Mucosa of rectum (tissue), 2 donors: Measurements from ENCODE around the gene CRYBA2.

Source experiments
- H3K27ac ChIP-seq, 2 donors: one replicate each; pipeline ENCODE4 v1.7.0; 2013; ENCODE audit warnings: inconsistent platforms in 2 of 2, low read depth in 2 of 2, low read length in 2 of 2
- H3K27me3 ChIP-seq, 2 donors: one replicate each; pipeline ENCODE4 v1.7.0; 2013; ENCODE audit warnings: low read length in 2 of 2; ENCODE audit not compliant: control insufficient read depth in 2 of 2, insufficient read depth in 2 of 2
- H3K36me3 ChIP-seq, 2 donors: one replicate each; pipeline ENCODE4 v1.7.0; 2013; ENCODE audit warnings: low read length in 2 of 2; ENCODE audit not compliant: control insufficient read depth in 2 of 2, insufficient read depth in 2 of 2
- H3K4me1 ChIP-seq, 2 donors: one replicate each; pipeline ENCODE4 v1.7.0; 2013; ENCODE audit warnings: low read length in 2 of 2, mild to moderate bottlenecking in 1 of 2; ENCODE audit not compliant: control insufficient read depth in 2 of 2, insufficient read depth in 2 of 2
- H3K4me3 ChIP-seq, 2 donors: one replicate each; pipeline ENCODE4 v1.7.0; 2013; ENCODE audit warnings: low read length in 2 of 2
- H3K9ac ChIP-seq, 2 donors: one replicate each; pipeline ENCODE4 v1.7.0; 2013; ENCODE audit warnings: low read length in 2 of 2, low read depth in 1 of 2, mild to moderate bottlenecking in 1 of 2
- H3K9me3 ChIP-seq, 2 donors: one replicate each; pipeline ENCODE4 v1.7.0; 2013; ENCODE audit warnings: low read length in 2 of 2; ENCODE audit not compliant: control insufficient read depth in 2 of 2
- donor health status: healthy.
- donor health status: Normal muscosa, but diverticular disease.

Gene CRYBA2

DNA sequence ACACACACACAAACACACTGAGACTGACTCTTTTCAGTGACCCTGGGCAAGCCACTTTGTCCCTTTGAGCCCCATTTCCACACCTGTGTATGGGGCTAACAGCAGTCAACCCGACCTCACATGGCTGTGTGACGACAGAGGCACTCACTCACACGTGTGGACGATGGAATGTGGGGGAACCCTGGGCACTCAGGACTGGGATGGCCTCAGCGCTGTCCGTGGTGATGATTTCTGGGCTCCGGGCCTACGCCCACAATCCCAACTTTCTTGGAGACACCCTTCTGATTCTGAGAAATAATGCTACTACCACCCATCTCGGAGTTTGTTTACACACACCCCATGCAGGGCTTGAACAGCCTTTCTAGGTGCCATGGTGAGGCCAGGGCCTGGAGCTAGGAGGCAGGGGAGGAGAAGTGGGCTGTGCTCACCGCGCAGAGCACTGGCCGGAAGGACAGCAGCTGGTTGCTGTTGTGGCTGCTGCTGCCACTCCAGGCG is 1.5 kb downstream of the CRYBA2 start:
- Histone ChIP-seq H3K27me3 (peaks cover 83 to 85% of the 10 kb centered on the region in 2 donors), H3K9me3 (no peaks in the 10 kb centered on the region), H3K27ac (no peak overlapping the region), H3K4me3 (no peak overlapping the region), H3K9ac (no peak overlapping the region), H3K4me1 (peaks cover 14 to 22% of the 10 kb centered on the region in 2 donors), H3K36me3 (no peaks in the 10 kb centered on the region)

DNA sequence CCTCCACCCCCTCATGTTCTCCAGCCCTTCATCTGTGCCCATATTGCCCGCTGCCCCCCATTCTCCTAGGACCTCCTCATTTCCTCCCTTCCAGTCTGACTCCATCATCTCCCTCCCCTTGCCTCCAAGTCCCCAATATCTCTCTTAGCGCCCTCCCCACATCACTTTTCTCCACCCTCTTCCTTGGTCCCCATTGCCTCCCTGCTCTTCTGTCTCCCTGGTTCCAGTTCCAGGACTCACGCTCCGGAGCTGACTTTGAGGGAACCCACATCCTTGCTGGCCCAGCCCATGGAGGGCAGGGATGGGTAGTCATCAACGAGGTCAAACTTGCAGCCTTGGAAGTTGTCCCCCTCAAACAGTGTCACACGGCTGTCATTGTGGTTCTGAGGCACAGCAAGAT is 2.6 kb downstream of the CRYBA2 start:
- no peaks in the 10 kb centered on the region for H3K36me3 ChIP-seq
- H3K4me1 ChIP-seq, result peaks cover 10 to 12% of the 10 kb centered on the region in 2 donors
- H3K4me3 ChIP-seq, result no peak overlapping the region
- no peaks in the 10 kb centered on the region for H3K9me3 ChIP-seq
- H3K27me3 ChIP-seq, result peaks cover 84 to 92% of the 10 kb centered on the region in 2 donors
- no peak overlapping the region for H3K27ac ChIP-seq
- H3K9ac ChIP-seq, result no peak overlapping the region

DNA sequence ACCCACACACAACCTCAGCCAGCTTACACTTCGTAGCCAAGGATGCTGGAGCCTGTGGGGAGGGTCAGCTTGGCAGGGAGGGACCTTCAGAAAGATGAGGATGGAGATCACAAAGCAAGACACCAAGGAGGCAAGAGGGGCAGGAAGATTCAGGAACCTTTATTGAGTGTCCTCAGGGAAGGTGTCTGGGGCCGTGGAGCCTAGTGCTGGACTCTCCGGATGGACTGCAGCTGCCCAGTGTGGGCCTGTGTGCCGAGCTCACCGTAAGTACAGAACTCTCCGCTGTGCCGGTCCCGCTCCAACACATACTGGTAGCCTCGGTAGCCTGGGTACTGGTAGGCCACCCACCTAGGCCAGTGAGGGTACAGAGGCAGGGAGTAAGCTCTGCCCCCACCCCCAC is 3.2 kb downstream of the CRYBA2 start:
- no peaks in the 10 kb centered on the region for H3K9me3 ChIP-seq
- no peak overlapping the region for H3K4me3 ChIP-seq
- no peak overlapping the region for H3K9ac ChIP-seq
- peaks cover 10 to 12% of the 10 kb centered on the region in 2 donors for H3K4me1 ChIP-seq
- H3K36me3 ChIP-seq, result no peaks in the 10 kb centered on the region
- H3K27ac ChIP-seq, result no peak overlapping the region
- peaks cover 79 to 88% of the 10 kb centered on the region in 2 donors for H3K27me3 ChIP-seq

DNA sequence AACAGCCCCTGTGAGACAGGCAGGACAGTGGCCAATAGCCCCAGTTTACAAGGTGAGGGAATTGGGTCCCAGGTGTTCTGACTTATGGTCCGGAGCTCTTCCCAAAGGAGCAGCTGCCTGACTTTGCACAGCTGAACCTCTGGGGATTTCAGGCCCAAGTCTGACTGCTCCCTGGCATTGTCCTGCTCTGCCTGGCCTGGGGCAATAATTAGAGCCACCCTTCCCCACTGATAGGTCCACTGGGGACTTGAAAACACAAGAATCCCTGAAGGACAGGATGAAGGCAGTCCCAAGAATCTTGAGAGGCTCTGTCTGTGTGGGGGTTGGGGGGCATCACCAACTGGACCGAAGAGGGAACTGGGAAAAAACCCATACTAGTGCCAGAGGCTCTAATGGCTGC is 4.6 kb downstream of the CRYBA2 start:
- Histone ChIP-seq H3K27ac (no peak overlapping the region), H3K36me3 (no peaks in the 10 kb centered on the region), H3K27me3 (peaks cover 79 to 85% of the 10 kb centered on the region in 2 donors), H3K9ac (no peak overlapping the region), H3K4me1 (peaks cover 7 to 13% of the 10 kb centered on the region in 2 donors), H3K4me3 (no peak overlapping the region), H3K9me3 (no peaks in the 10 kb centered on the region)

DNA sequence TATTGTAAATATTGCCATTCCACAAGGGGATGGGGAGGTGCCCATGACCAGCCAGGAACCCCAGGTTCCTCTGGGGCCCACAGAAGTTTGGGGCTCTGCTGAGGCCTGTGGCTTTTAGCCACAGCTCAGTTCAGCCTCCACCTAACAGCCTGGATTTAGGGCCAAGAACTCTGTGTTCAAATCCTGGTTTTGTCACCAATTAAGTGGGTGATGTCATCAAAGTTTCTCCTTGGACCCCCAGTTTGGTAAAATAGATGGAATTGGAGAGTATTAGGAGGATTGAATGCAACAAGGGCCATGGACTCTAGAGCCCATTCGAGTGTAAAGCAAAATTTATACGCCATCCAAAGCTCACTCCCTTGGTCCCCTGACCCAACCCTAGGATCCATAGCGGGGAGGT is 5.1 kb downstream of the CRYBA2 start:
- Histone ChIP-seq H3K27ac (no peak overlapping the region), H3K4me3 (no peak overlapping the region), H3K4me1 (peaks cover 4 to 10% of the 10 kb centered on the region in 2 donors), H3K36me3 (no peaks in the 10 kb centered on the region), H3K27me3 (peaks cover 82 to 85% of the 10 kb centered on the region in 2 donors), H3K9me3 (no peaks in the 10 kb centered on the region), H3K9ac (no peak overlapping the region)

DNA sequence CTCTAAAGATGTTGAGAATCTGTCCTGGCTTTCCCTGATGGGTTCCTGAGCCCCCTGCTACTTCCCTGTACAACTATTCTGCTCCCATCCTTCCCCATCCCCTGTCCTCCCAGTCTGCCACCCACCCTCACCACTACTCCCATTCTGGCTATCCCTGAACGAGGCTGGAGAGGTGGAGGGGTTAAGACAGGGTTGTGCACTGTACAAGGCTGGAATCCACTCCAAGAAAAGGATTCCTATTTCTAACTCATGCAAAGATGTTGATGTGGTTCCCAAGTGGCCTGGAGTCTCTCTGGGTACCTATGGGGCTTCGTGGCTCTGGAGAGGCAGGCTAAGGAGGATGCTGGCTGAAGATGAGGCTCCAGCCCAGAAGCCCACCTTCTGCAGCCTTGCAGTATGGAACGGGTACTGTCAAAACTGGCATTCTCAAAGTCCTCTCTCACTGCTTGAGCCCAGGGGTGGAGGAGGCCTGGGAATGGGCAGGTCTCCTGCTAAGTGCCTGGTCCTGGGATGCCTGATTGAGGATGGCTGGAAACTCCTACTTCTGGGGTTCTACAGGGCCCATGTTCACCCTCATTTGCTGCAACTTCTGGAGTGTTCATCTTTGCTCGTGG is 7.0 kb downstream of the CRYBA2 start:
- H3K36me3 ChIP-seq, result no peaks in the 10 kb centered on the region
- peaks cover 16 to 17% of the 10 kb centered on the region in 2 donors for H3K4me1 ChIP-seq
- H3K4me3 ChIP-seq, result no peak overlapping the region
- no peaks in the 10 kb centered on the region for H3K9me3 ChIP-seq
- no peak overlapping the region for H3K9ac ChIP-seq
- H3K27ac ChIP-seq, result no peak overlapping the region
- peaks cover 80 to 85% of the 10 kb centered on the region in 2 donors for H3K27me3 ChIP-seq

DNA sequence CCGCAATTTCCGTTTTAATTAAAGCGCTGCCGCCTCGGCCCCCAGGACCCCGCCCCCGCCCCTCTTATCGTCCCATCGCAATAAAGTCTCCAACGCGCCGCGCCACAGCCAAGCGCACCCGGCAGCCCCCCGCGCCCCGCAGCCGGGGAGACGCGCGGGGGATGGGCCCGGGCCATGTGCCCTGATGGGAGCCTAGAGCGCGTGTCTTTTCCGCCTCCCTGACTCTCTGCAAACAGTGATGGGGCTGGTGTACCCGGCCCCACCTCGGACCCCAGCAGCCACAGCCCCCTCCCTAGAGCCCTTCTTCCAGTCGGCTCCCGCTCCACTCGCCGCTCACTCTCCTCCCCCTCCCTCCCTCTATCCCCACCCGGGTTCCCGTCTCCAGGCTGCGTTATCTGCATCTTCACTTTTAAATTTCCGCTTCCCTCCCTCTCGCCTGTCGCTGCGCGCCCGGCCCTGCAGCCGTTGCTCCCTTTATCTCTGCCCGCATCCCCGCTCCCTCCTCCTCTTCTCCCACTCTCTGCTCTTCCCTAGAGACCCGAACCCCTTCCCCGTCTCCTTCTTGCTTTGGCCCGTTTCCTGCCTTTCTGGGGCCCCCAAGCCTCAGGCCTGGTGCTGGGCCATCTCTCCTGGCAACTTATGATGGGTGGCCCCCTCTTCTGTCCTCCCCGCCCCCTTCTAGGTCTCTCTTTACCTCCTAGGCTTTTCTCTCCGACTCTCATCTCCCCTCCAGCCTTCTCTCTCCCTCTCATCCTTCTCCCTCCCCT is 7.7 kb downstream of the CRYBA2 start:
- no peak overlapping the region for H3K27ac ChIP-seq
- H3K9me3 ChIP-seq, result no peaks in the 10 kb centered on the region
- peaks cover 78 to 82% of the 10 kb centered on the region in 2 donors for H3K27me3 ChIP-seq
- H3K36me3 ChIP-seq, result no peaks in the 10 kb centered on the region
- no peak overlapping the region for H3K9ac ChIP-seq
- H3K4me3 ChIP-seq, result no peak overlapping the region
- H3K4me1 ChIP-seq, result peaks cover 19 to 21% of the 10 kb centered on the region in 2 donors

DNA sequence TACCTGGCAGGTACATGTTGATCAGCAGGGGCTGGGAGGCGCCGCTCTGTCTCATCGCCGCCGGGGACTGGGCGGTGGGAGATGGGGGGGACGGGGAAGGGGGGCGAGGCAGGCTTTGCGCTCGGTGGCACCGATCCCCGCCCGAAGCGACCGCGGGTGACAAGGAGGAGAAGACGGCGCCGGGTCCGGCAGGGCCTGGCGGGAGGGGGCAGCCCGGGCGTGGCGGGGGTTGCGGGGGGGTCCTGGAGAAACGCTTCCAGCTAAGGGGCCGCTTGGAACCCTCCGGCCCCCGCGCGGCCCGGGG is 8.2 kb downstream of the CRYBA2 start, which contains the start of gene FEV:
Gene FEV (minus strand): TSS at position 164 of the 304 bp plus-strand sequence. CDS start 109 bp downstream, at position 55.
- Histone ChIP-seq H3K27me3 (peaks cover 74 to 77% of the 10 kb centered on the region in 2 donors), H3K9me3 (no peaks in the 10 kb centered on the region), H3K36me3 (no peaks in the 10 kb centered on the region), H3K4me1 (peaks cover 21 to 23% of the 10 kb centered on the region in 2 donors), H3K9ac (no peak within 1 kb of the TSS), H3K4me3 (peak within 1 kb of the TSS in 1 of 2 donors; percentile 14), H3K27ac (no peak within 1 kb of the TSS)

DNA sequence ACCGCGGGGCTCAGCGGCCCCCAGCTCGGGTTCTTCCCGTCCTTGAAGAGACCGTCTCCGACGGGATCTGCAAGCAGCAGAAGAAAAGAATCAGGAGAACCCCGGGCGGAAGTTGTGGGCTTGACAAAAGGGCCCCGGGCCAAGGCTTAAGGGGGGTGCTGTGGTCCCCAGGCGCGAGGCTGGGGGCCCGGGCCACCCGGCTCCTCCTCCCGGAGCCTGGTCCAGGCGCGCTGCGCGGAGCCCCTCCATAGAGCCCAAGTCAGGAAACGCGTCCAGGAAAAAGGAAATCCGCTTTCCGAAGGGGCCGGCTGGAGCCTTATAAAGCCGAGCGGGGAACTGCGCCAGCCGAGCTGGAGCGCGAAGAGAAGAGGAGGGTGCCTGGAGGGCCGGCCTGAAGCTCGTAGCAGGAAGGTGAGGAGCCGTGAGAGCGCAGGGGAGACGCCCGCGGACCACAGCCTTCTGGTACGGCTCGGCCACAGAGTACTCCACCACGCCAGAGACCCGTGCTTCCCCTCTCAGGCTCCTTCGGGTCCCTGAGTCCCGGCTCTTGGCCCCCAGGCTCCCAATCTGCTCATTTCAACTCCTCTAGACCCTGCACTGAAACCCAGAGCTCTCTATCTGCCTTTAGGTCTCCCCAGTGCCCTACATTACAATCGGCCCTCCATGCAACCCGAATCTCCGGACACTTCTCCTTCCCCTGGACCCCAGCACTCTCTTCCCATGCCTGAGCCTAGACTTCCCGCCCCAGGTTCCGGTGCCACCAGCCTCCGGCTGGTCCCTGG is 8.8 kb downstream of the CRYBA2 start:
- Histone ChIP-seq H3K9ac (no peak overlapping the region), H3K4me3 (peak overlapping the region in 1 of 2 donors; percentile 14), H3K4me1 (peaks cover 25% of the 10 kb centered on the region in 2 donors), H3K9me3 (no peaks in the 10 kb centered on the region), H3K27ac (no peak overlapping the region), H3K27me3 (peaks cover 70 to 74% of the 10 kb centered on the region in 2 donors), H3K36me3 (no peaks in the 10 kb centered on the region)

DNA sequence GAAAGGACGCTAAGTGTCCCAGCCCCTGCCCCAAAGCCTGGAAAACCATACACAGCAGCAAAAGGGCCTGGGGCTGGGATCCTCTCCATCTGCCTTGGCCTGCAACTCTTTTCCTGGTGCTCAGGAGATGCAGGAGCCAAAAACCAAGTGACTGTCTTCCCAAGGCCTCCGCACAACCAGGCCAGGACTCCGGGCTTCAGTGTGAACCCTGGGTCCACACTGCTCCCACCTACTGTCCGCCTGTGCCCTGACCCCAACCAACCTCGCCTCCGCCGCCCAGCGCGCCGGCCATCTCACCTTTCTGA is 9.3 kb downstream of the CRYBA2 start:
- Histone ChIP-seq H3K36me3 (no peaks in the 10 kb centered on the region), H3K27me3 (peaks cover 64 to 68% of the 10 kb centered on the region in 2 donors), H3K9ac (no peak overlapping the region), H3K9me3 (no peaks in the 10 kb centered on the region), H3K27ac (no peak overlapping the region), H3K4me3 (no peak overlapping the region), H3K4me1 (peaks cover 25% of the 10 kb centered on the region in 2 donors)
